Measurements from ENCODE around the gene ITGB7. TPM values are rescaled to one million over a fixed set of nuclear protein-coding genes. Genes with fewer than 3 reads are reported as not detected.
"Not testable (repeated sequence)": the region's sequence is repeated elsewhere in the genome, so short reads cannot be mapped to it uniquely, and the experiment has no call there.

The ITGB7 gene
- total RNA-seq, 1 donor from 2014 or later: 33.4 TPM

DNA sequence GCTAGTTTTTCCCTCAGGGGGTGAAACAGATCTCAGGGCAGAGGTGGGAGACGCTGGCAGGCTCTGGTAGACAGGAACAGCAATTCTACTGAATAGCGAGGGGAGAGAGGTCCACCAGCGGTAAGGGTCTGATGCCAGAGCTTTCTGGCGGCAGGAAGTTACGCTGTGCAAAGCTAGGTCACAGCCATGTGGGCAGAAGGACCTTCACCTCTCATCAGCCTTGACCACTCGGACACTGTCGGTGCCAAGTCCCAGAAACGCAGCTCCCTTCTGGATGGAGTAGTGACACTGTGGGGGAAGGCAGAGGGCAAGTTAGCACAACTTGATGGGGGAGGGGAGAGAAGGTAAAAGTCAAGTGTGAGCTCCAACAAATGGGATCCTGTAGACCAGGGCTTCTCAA is 36.8 kb downstream of the ITGB7 start:
- no peak for ATAC-seq
- DNase-seq (ENCODE audit: low spot score): no peak
- intact Hi-C loops (cut with DNase I): no loop called here

DNA sequence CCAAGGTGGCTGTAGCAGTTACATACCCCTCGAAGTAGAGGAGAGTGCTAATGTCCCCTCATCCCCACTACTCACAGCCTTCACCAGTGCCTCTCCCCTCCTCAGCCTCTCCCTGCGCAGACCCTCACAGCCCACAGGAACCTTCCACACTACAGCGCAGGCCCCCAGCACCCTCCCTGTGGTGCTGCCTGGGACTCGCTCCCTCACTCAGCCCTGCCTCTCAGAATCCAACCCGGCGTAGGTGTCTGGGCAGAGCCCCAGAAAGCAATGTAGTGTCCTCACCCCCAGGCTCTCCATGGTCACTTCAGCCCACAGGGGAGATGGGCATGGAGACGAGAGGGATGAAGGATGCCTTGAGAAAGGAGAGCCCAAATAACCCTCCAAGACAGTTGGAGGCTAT is 37.4 kb downstream of the ITGB7 start:
- ATAC-seq: no peak
- intact Hi-C loops (cut with DNase I): no loop called here
- DNase-seq (ENCODE audit: low spot score): no peak

DNA sequence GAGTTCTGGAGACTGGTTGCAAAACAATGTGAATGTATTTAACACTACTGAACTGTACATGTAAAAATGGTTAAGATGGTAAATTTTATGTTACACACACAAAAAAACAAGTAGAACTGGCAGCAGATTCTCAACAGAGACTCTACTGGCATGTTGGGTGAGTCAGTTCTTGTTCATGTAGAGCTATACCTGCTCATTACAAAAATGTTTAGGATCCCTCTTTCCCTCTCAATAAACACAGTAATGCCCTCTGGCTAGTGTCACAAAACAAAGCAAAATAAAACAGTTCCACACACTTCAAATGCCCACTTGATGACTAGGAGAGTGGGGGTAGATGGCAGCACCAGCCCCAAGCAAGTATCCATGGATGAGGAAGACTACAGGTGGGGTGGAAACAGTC is 40.2 kb downstream of the ITGB7 start:
- intact Hi-C loops (cut with DNase I): no loop called here
- DNase-seq (ENCODE audit: low spot score): no peak
- ATAC-seq: no peak

DNA sequence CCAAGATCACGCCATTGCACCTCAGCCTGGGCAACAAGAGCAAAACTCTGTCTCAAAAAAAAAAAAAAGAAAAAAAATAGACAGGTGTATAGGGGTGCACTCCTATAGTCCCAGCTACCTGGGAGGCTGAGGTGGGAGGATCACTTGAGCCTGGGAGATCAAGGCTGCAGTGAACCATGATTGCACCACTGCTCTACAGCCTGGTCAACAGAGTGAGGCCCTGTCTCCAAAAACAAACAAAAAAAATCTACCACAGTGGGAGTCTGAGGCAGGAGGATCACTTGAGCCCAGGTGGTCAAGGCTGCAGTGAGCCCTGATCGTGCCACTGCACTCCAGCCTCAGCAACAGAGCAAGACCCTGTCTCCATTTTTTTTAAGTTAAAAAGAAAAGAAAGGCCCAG is 44.0 kb downstream of the ITGB7 start:
- not testable (repeated sequence) for ATAC-seq; DNase-seq (ENCODE audit: low spot score)
- intact Hi-C loops (cut with DNase I): loop anchor here (5.0 kb wide), 1 partner anchor 34 kb away; no protein-coding TSS in a partner anchor

DNA sequence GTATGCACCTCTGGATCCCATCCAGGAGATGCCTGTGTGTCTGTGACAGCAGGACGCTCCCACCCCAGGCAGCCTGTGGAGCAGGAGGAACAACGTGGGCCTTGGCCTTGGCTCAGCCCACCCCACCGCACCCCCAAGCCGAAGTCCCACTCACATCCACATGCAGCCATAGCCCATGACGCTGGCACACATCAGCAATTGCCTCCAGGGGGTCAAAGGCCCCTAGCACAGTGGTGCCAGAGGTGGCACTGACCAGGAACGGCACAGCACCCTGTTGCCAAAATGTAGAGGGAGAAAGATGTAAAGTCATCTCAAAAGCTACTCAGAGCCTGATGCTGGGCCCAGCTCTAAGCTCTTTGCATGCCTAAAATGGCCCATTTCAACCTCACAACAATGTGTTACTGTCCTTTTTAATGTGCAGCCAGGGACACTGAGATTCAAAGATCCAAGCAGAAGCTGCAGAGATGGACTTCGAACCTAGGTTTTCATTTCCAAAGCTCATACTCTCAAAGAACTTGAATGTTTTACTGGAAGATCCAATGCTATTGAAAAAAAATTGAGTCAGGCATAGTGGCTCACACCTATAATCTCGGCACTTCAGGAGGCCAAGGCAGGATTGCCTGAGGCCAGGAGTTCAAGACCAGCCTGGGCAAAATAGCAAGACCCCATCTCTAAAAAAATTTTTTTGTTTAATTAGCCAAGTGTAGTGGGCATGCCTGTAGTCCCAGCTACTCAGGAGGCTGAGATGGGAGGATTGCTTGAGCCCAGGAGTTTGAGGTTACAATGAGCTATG is 45.7 kb downstream of the ITGB7 start:
- no peak for ATAC-seq
- intact Hi-C loops (cut with DNase I): loop anchor here (5.0 kb wide), 1 partner anchor 36 kb away; no protein-coding TSS in a partner anchor
- DNase-seq (ENCODE audit: low spot score): no peak

DNA sequence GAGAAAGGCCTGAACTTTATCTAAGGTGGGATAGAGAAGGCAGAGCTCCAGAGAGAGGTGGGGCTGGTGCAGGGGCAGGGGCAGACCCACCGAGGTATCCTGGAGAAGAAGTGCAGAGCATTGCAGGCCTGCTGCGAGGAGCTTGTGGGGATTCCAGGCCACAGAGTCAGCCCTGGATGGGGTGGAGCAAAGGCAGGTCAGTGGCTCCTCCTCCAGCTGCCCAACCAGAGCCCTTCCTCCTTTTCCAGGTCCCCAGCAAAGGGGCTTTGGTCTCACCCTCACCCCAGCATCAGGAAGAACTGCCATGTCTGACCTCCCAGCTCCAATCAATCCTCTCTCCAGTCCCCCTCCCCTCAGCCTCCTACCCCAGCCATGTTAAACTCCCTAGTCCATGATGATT is 46.4 kb downstream of the ITGB7 start:
- intact Hi-C loops (cut with DNase I): loop anchor here (5.0 kb wide), 1 partner anchor 37 kb away; no protein-coding TSS in a partner anchor
- ATAC-seq (no peak), DNase-seq (ENCODE audit: low spot score) (no peak)

DNA sequence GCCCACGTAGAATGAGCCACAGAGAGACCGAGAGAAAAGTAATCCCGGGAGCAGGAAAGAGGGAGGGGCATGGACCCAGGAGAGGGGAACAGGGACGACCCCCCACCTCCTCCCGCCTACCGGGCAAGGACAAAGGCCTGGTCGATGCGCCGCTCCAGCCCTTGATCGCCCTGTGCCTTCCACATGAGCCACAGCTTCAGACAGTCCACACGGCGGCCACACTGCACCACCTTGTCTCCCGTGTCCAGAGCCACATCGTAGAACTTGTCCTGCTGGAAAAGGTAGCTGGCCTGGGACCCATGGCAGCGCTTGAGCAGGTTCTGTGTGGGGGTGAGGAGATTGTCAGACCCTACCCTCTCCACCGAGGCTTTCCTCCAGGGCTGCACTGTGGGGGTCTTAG is 47.1 kb downstream of the ITGB7 start:
- DNase-seq (ENCODE audit: low spot score) (no peak), ATAC-seq (peak; percentile 16)
- intact Hi-C loops (cut with DNase I): loop anchor here (5.0 kb wide), 1 partner anchor 37 kb away; no protein-coding TSS in a partner anchor

DNA sequence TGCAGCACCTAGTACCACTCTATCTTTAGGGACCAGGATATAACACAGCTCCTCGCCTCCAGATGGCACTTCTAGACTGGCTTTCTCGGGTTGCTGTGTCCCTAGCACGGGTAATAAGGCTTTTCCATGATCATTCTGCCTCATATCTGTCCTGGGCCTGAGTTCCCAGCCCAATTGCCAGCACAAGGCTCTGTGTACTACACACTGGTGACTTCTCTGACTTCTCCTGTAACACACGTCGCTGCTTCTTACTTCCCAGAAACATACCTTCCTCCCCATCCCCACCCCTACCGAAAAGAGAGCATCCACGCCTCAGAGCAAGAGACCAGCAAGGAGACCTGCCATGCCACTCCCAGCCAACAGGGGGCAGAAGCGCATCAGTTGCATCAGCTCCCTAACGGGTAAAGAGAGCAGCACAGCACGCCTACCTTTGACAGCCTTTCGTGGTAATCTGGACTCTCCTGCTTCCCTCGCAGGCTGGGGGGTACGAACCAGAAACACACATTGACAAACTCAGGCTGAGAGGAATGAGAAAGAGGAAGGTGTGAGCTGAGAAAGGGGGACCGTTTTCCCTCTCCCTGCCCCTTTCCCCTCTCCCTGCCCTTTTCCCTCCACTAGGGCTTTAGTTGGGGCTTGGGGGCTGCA is 47.7 kb downstream of the ITGB7 start:
- peak; percentile 91 for ATAC-seq
- intact Hi-C loops (cut with DNase I): no loop called here

DNA sequence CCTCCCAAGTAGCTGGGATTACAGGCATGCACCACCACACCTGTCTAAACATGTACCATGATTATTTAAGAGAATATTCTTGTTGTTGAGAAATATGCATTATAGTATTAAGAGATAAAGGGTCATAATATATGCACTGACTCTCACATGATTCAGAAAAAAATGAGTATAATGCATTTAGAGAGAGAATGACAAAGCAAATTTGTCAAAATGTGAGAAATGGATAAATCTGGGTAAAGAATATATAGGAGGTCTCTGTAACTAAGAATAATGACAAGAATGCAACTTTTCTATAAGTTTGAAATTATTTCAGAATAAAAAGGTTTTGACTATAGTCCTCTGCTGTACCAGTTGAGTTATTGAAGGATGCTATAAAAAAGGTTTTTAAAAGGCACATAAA is 54.7 kb downstream of the ITGB7 start:
- DNase-seq (ENCODE audit: low spot score): no peak
- intact Hi-C loops (cut with DNase I): no loop called here
- ATAC-seq: no peak

More for the DNA sequence above, 47.7 kb downstream of the ITGB7 start:
- peak; percentile 92 for DNase-seq (ENCODE audit: low spot score)

DNA sequence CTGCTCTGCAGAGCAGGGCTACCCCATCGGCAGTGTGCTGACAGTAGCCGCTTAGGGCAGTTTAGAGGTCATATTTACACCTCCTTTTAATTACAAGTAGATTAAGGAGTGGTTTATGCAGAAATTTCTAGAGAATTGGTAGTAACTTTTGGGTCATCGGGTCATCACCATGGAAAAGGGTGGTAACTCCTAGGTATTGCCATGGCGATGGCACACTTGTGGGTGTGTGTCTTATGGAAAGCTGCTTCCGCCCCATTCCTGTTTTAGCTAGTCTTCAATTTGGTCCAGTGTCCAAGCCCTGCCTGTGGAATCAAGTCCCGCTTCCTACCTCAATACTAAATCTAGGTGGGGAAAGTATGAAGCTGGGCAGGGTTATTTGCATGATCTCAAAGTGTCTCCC is 56.0 kb downstream of the ITGB7 start:
- DNase-seq (ENCODE audit: low spot score) (peak; percentile 13), ATAC-seq (no peak)
- intact Hi-C loops (cut with DNase I): no loop called here

DNA sequence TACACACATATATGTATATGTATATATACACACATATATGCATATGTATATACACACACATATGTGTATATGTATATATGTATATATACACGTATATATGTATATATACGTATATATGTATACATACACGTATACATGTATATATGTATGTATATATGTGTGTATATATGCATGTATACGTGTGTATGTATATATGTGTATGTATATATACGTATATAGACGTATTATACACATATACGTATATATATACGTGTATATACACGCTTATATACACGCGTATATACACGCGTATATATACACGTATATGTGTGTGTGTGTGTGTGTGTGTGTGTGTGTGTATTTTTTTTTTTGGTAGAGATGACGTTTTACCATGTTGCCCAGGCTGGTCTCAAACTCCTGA is 59.4 kb downstream of the ITGB7 start:
- ATAC-seq (no peak), DNase-seq (ENCODE audit: low spot score) (no peak)
- intact Hi-C loops (cut with DNase I): no loop called here

DNA sequence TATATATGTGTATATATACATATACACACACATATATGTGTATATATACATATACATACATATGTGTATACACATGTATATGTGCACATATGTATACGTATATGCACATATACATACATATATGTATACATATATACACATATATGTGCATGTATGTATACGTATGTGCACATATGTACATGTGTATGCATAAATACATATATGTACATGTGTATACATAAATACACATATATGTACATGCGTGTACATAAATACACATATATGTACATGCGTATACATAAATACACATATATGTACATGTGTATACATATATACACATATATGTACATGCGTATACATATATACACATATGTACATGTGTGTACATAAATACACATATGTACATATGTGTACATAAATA is 59.9 kb downstream of the ITGB7 start:
- DNase-seq (ENCODE audit: low spot score): no peak
- no peak for ATAC-seq
- intact Hi-C loops (cut with DNase I): no loop called here

DNA sequence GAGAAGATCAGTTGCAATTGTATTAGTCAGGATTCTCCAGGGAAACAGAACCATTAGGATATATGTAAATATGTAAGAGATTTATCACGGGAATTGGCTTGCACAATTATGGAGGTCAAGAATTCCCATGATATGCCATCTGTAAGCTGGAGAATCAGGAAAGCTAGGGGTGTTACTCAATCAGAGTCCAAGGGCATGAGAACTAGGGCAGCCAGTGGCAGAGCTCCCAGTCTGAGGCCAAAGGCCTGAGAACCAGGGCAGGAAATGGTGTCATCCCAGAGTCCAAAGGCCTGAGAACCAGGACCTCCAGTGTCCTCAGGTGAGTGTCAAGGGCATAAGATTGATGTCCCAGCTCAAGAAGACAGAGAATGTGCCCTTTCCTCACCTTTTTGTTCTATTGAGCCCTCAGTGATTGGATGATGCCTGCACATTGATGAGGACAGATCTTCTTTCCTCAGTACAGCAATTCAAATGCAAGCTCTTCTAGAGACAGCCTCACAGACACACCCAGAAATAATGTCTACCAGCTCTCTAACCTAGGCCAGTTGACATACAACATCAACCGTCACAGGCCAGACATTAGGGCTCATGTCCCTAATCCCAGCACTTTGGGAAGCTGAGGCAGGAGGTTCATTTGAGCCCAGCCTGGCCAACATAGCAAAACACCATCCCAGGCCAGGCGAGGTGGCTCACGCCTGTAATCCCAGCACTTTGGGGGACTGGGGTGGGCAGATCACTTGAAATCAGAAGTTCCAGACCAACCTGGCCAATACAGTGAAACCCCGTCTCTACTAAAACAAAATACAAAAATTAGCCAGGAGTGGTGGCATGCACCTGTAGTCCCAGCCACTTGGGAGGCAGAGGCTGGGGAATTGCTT is 61.4 kb downstream of the ITGB7 start:
- DNase-seq (ENCODE audit: low spot score) (no peak), ATAC-seq (peak; percentile 51)
- intact Hi-C loops (cut with DNase I): no loop called here

DNA sequence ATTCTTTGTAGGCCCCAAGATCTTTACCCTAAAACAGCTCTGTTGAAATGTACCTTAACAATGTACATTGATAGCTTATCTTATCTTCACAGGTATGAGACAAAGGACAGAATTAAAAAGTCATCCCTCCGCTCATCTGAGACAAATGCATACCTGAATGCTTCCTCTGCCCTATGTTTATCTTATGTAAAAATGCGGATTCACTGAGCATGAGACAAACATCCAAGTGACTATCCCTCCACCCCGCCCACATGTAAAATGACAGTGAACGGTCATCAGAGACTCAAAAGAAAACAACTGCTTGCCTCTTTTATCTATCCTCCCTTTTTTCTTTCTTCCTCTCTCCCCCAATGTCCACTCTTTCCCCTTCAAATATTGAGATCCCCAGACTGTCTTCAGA is 63.7 kb downstream of the ITGB7 start:
- intact Hi-C loops (cut with DNase I): no loop called here
- ATAC-seq (no peak), DNase-seq (ENCODE audit: low spot score) (no peak)

Other genes with a start within 250 kb of the ITGB7 start
- gene EIF4B, start 200.8 kb downstream of the ITGB7 start, total RNA-seq: 522 TPM
- gene TNS2, start 157.2 kb downstream of the ITGB7 start, total RNA-seq: 265 TPM
- gene SPRYD3, start 127.9 kb downstream of the ITGB7 start, total RNA-seq: 61.0 TPM
- gene IGFBP6, start 109.6 kb downstream of the ITGB7 start, total RNA-seq: 1,832 TPM
- gene SOAT2, start 103.8 kb downstream of the ITGB7 start, total RNA-seq: 1.2 TPM
- 51.0 TPM for gene ZNF740, start 26.5 kb downstream of the ITGB7 start, total RNA-seq
- 81.7 TPM for gene CSAD, start 26.3 kb downstream of the ITGB7 start, total RNA-seq
- 56.3 TPM for gene RARG, start 25.0 kb upstream of the ITGB7 start, total RNA-seq
- 1.2 TPM for gene ESPL1, start 61.0 kb upstream of the ITGB7 start, total RNA-seq
- 490 TPM for gene PFDN5, start 88.3 kb upstream of the ITGB7 start, total RNA-seq
- 31.9 TPM for gene MYG1, start 92.4 kb upstream of the ITGB7 start, total RNA-seq
- gene AAAS, start 114.4 kb upstream of the ITGB7 start, total RNA-seq: 41.1 TPM
- gene SP7, start 129.1 kb upstream of the ITGB7 start, total RNA-seq: 0.31 TPM
- gene SP1, start 172.9 kb upstream of the ITGB7 start, total RNA-seq: 101 TPM
- gene AMHR2, start 216.6 kb upstream of the ITGB7 start, total RNA-seq: not detected
- gene PRR13, start 234.5 kb upstream of the ITGB7 start, total RNA-seq: 86.4 TPM
- gene PCBP2, start 244.9 kb upstream of the ITGB7 start, total RNA-seq: 772 TPM

Measured in sciatic nerve (tissue), 2 donors.